Panc1 (cell line): ENCODE measurements around the gene MSI2. TPM values are rescaled to one million over a fixed set of nuclear protein-coding genes. Genes with fewer than 3 reads are reported as not detected.

Source experiments
- ATAC-seq: fragments of 200-7000 bp; cut with Tn5 transposase; 2 replicates; pipeline ENCODE4 v1.9.1; 2020; ENCODE audit warnings: mild to moderate bottlenecking, moderate library complexity
- BruUV-seq: library from RNA; stranded (reverse); fragments of 400-500 nt; replicated peaks from 2 replicates; lab custom pipeline; 2021; lab: Mats Ljungman, UMichigan
- CTCF ChIA-PET: fragments of 300-600 bp; sonication (Branson Sonifier 250); formaldehyde crosslinking; loops from one replicate; lab custom pipeline; 2022; ENCODE audit warnings: antibody characterized with exemption; lab: Charles Lee
- POLR2A ChIA-PET: fragments of 300-600 bp; sonication (Branson Sonifier 250); formaldehyde crosslinking; loops from one replicate; lab custom pipeline; 2022; ENCODE audit warnings: antibody characterized with exemption; lab: Charles Lee
- DNase-seq: peaks from one replicate; pipeline ENCODE4 v3.0.0-alpha.2; 2010; ENCODE audit warnings: low read depth, low spot score
- H3K27ac ChIP-seq: 2 replicates; pipeline ENCODE4 v1.5.1; 2011; ENCODE audit warnings: mild to moderate bottlenecking, low read length, inconsistent platforms
- H3K27me3 ChIP-seq: fragments of 200-500 bp; sonication (Bioruptor generic); 2 replicates; pipeline ENCODE4 v1.6.0; 2014; ENCODE audit warnings: low read length, inconsistent platforms; ENCODE audit not compliant: control insufficient read depth, insufficient read depth
- H3K36me3 ChIP-seq: fragments of 200-500 bp; sonication (Bioruptor generic); 2 replicates; pipeline ENCODE4 v1.5.1; 2014; ENCODE audit warnings: inconsistent platforms, mild to moderate bottlenecking, low read length, moderate library complexity; ENCODE audit not compliant: control insufficient read depth, insufficient read depth
- H3K4me1 ChIP-seq: 2 replicates; pipeline ENCODE4 v1.5.1; 2011; ENCODE audit warnings: inconsistent platforms, mild to moderate bottlenecking, low read length, moderate library complexity; ENCODE audit not compliant: control insufficient read depth, insufficient read depth
- H3K4me3 ChIP-seq, 2 experiments: 2 replicates each; pipeline ENCODE4 v1.5.1; 2011 to 2012; ENCODE audit warnings: low read depth in 2 of 2, low read length in 2 of 2, mild to moderate bottlenecking in 2 of 2, inconsistent platforms in 1 of 2, moderate library complexity in 1 of 2
- H3K9me3 ChIP-seq: fragments of 200-500 bp; sonication (Bioruptor generic); 2 replicates; pipeline ENCODE4 v1.5.1; 2014; ENCODE audit warnings: low read depth, mild to moderate bottlenecking, inconsistent platforms, low read length, moderate library complexity; ENCODE audit not compliant: control insufficient read depth, insufficient read depth
- CTCF ChIP-seq: fragments of 450-650 bp; IDR thresholded peaks from 2 replicates; pipeline ENCODE4 v1.5.1; 2017; ENCODE audit warnings: mild to moderate bottlenecking
- POLR2AphosphoS5 ChIP-seq: IDR thresholded peaks from 2 replicates; pipeline ENCODE4 v1.6.1; 2012; ENCODE audit warnings: mild to moderate bottlenecking, low read depth, low read length, moderate library complexity
- REST ChIP-seq, 2 experiments: IDR thresholded peaks; 2 replicates each; pipeline ENCODE4 v1.6.1; 2011 to 2012; ENCODE audit warnings: low read depth in 2 of 2, control low read depth in 1 of 2, low read length in 1 of 2, mild to moderate bottlenecking in 1 of 2, moderate library complexity in 1 of 2; ENCODE audit not compliant: insufficient read depth in 1 of 2
- SIN3A ChIP-seq: IDR thresholded peaks from 2 replicates; pipeline ENCODE4 v1.6.1; 2012; ENCODE audit warnings: low read depth, mild to moderate bottlenecking, low read length, moderate library complexity, borderline replicate concordance; ENCODE audit not compliant: insufficient read depth
- TCF7L2 ChIP-seq: IDR thresholded peaks from 2 replicates; pipeline ENCODE4 v1.6.1; 2011; ENCODE audit warnings: mild to moderate bottlenecking, low read depth, low read length, inconsistent platforms
- in situ Hi-C: cut with HindIII; loops from 2 replicates; pipeline ENCODE4 v1.10.0; 2016; ENCODE audit warnings: low sequenced_read_pairs, low pct_unique_long_range_greater_than_20kb
- intact Hi-C: fragments of 100-400 bp; cut with micrococcal nuclease; formaldehyde crosslinking; loops from one replicate; pipeline ENCODE4 v1.10.0; 2022; ENCODE audit not compliant: unreplicated experiment
- total RNA-seq: library from RNA; stranded (reverse); gene quantifications from one replicate; pipeline ENCODE4 v1.2.1, GENCODE V29; 2021; ENCODE audit not compliant: unreplicated experiment

MSI2 gene
- total RNA-seq, 1 experiment from 2014 or later: 38.5 TPM

DNA sequence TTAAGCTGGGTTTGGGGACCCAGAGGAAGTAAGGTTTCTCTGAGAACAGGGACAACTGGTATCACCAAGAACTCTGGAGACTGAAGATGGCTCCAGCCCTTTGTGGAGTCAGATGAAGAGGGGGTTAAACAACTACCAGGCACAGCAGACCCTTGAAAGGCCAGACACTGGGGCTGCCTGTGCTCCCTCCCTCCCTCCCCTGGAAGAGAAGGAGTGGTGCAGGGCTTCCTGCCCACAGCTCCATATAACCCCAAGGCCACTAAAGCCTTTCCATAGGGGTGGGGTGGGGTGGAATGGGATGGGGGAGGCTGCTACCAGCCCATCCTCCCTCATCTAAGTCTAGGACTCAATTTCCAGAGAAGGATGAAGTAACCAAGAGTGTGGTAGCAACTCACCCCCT, 422.1 kb downstream of the MSI2 start:
- in situ Hi-C loops (no loop called here), intact Hi-C loops (no loop called here)
- Histone ChIP-seq H3K36me3 (no peaks in the 10 kb centered on the region), H3K4me3 (no peak overlapping the region), H3K9me3 (no peaks in the 10 kb centered on the region), H3K27me3 (no peaks in the 10 kb centered on the region), H3K27ac (no peak overlapping the region), H3K4me1 (no peaks in the 10 kb centered on the region)
- ATAC-seq (no peak), DNase-seq (no peak)
- ChIA-PET CTCF (interaction anchor here (0.6 to 1.0 kb wide), 2 partner anchors 158 to 435 kb away, joined by 3 read pairs; no protein-coding TSS in a partner anchor), POLR2A (interaction anchor here (0.6 kb wide), 2 partner anchors 116 to 274 kb away, joined by 4 to 16 read pairs; no protein-coding TSS in a partner anchor)
- no TSS peak for BruUV-seq
- no peak for TF ChIP-seq TCF7L2
- no peak for TF ChIP-seq SIN3A
- TF ChIP-seq REST (IDR thresholded peaks at IDR 0.05; ENCODE audit: insufficient read depth in 1 of 2, low read depth in 2 of 2, low read length in 1 of 2): no peak
- TF ChIP-seq CTCF: no peak

DNA sequence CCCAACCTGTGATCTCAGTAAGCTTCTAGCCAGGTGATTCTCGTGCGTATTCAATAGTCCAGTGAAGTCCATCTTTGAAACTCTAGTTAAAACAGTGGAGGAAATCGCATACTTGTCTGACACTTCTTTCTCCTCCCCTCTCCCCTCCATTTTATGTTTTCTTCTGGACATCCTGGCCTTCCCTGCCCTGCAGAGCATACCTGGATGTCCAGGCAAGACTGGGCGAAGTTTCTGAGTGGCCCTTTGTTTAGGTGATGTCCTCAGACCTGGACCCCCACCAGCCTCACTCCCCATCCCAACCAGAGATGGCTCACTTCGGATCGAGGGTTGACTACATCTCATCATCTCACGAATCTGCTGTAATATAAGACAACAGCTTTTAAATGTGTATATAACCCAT, 423.0 kb downstream of the MSI2 start:
- H3K9me3 ChIP-seq: no peaks in the 10 kb centered on the region
- in situ Hi-C loops (no loop called here), intact Hi-C loops (no loop called here)
- ChIA-PET CTCF (no interaction called here), POLR2A (no interaction called here)
- H3K4me1 ChIP-seq: no peaks in the 10 kb centered on the region
- no peak overlapping the region for H3K4me3 ChIP-seq
- TF ChIP-seq SIN3A (no peak), POLR2AphosphoS5 (no peak), REST (IDR thresholded peaks at IDR 0.05; ENCODE audit: insufficient read depth in 1 of 2, low read depth in 2 of 2, low read length in 1 of 2) (no peak), CTCF (no peak), TCF7L2 (no peak)
- H3K27ac ChIP-seq: no peak overlapping the region
- BruUV-seq: no TSS peak
- H3K27me3 ChIP-seq: no peaks in the 10 kb centered on the region
- DNase-seq (no peak), ATAC-seq (no peak)
- no peaks in the 10 kb centered on the region for H3K36me3 ChIP-seq
